Renal cortical epithelial cell (primary cell): Measurements from ENCODE around the gene POP7. TPM values are rescaled to one million over a fixed set of nuclear protein-coding genes. Genes with fewer than 3 reads are reported as not detected.
"Not testable (repeated sequence)": the region's sequence is repeated elsewhere in the genome, so short reads cannot be mapped to it uniquely, and the experiment has no call there.

Experiments used
- DNase-seq: peaks from one replicate; pipeline ENCODE4 v3.0.0-alpha.2; 2011; ENCODE audit warnings: low read depth
- total RNA-seq: library from RNA; depleted of rRNA; stranded (reverse); fragments of >200 nt; gene quantifications from 2 replicates; pipeline ENCODE4 v1.2.3, GENCODE V29; 2014

POP7 gene
- total RNA-seq, 1 donor from 2014 or later, result 21.1 TPM

DNA sequence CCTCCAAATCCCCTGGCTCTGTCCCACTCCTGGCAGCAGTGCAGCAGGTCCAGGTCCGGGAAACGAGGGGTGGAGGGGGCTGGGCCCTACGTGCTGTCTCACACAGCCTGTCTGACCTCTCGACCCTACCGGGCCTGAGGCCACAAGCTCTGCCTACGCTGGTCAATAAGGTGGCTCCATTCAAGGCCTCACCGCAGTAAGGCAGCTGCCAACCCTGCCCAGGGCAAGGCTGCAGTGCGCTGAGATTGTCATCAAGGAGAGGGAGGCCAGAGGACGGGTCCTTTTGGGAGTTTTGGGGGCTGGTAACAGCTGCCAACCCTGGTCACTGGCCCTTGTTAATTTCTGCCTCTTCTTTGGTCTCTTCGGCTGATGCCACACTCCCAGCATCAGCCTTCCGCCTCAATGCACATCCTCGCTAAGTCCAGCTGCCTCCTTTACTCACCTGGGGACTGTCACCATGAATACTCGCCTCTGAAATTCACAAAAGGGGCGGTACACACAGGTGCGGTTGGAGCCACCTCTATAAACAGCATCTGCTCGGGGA, 17.9 kb downstream of the POP7 start:
- DNase-seq, result no peak

GRCh38 chr7:100724364-100724763, 18.4 kb downstream of the POP7 start:
- DNase-seq, result not testable (repeated sequence)

DNA sequence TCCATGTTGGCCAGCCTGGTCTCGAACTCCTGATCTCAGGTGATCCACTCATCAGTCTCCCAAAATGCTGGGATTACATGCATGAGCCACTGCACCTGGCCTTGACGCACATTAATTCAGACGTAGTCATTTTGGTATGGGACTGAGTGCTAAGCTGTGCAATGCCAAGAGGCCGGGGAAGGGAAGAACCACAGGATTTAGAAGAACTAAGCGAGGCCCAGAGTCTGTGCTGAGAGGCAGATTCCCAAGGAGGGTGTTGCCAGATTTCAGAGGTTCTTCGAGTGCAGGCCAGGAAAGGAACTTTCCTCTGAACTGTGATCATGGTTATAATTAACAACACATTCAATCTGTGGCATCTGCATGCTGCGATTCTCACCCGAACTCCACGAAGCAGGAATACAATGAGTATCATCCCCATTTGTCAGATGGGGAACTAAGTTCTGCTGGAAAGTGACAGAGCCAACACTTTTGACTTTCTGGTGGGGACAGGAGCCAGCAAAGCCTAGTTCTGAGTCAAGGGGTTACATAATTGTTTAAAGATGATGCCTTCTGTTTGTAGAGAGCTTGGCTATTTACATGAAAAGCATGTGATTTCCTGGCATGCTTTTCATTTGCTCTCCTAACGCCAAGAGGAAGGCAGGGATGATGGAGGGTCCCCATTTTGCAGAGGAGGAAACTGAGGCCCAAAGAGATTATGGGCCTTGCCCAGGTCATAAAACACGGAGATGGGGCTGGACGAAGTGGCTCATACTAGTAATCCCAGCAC, 21.3 kb downstream of the POP7 start:
- DNase-seq, result no peak

GRCh38 chr7:100728196-100728595, 22.3 kb downstream of the POP7 start:
- no peak for DNase-seq

GRCh38 chr7:100730136-100730800, 24.3 kb downstream of the POP7 start:
- no peak for DNase-seq

DNA sequence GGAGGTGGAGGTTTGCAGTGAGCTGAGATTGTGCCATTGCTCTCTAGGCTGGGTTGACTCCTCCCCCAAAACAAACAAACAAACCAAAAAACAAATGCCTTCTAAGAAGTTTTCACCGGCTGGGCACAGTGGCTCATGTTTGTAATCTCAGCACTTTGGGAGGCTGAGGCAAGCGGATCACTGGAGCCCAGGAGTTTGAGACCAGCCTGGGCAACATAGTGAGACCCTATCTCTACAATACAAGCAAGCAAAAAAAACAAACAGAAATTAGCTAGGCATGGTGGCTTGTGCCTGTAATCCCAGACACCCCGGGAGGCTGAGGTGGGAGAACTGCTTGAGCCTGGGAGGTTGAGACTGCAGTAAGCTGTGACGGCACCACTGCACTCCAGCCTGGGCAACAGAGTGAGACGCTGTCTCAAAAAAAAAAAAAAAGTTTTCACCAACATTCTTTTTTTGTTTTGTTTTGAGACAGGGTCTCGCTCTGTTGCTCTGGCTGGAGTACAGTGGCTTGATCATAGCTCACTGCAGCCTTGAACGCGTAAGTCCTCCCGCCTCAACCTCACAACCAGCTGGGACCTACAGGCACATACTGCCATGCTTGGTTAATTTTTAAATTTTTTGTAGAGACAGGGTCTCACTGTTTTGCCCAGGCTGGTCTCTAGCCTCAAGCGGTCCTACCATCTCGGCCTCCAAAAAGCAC, 26.2 kb downstream of the POP7 start:
- DNase-seq, result no peak

- DNase-seq, result no peak
These were observed 29.8 kb downstream of the POP7 start for GRCh38 chr7:100735730-100736129.

DNA sequence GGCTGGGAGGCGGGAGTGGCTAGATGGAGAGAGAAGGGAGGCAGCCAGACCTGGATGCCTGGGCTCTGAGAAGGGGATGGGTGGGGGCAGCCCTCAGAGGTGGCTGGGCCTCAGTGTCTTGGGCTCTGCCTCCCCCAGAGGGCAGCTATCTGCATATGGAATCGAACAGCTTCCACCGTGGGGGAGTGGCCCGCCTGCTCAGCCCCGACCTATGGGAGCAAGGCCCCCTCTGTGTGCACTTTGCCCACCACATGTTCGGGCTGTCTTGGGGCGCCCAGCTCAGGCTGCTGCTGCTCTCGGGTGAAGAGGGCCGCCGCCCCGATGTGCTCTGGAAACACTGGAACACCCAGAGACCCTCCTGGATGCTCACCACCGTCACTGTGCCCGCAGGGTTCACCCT, 30.8 kb downstream of the POP7 start:
- no peak for DNase-seq

GRCh38 chr7:100739934-100740333, 34.0 kb downstream of the POP7 start:
- no peak for DNase-seq

DNA sequence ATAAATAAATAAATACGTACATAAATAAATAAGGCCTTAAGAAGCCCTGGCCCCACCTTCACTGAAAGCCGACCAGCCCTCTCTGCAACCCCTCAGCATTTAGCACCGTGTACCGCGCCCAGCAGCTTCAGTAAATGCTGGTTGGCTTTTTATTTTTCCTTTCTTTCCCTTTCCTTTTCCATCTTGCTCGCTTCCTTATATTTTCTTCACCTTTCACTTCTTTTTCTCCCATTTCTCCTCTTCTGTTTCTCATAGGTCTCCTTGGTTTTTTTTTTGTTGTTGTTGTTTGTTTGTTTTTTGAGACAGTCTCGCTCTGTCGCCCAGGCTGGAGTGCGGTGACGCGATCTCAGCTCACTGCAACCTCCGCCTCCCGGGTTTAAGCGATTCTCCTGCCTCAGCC, 38.7 kb downstream of the POP7 start:
- DNase-seq, result no peak

- peak; percentile 15 for DNase-seq
These were observed 39.3 kb downstream of the POP7 start for GRCh38 chr7:100745184-100745583.

DNA sequence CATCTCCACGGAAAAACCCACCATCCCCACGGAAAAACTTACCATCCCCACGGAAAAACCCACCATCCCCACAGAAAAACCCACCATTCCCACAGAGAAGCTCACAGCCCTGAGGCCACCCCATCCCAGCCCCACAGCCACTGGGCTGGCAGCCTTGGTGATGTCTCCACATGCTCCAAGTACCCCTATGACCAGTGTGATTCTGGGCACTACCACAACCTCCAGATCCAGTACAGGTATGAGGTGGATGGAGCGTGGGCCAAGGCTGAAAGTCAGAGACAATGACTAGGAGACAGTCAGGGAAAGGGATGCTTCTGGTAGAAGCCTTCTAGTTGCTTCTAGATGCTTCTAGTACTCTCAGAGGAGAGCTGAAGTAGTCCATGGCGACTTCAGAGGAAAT, 47.1 kb downstream of the POP7 start:
- no peak for DNase-seq

DNA sequence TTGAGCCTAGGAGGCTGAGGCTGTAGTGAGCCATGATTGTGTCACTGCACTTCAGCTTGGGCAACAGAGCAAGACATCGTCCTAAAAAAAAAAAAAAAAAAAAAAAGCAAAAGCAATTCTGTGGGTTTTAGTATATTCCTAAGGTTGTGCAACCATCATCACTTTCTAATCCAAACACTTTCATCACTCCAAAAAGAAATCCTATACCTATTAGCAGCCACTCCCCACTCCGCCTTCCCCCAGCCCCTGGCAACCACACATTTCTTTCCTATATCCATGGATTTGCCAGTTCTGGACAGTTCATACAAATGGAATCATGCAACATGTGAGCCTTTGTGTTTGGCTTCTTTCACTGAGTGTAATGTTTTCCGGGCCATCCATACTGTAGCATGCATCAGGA, 47.8 kb downstream of the POP7 start:
- no peak for DNase-seq

Other genes with a start within 250 kb of the POP7 start
- not detected in 2 replicates for gene SPACDR, start 241.9 kb upstream of the POP7 start, total RNA-seq
- 14.6 and 25.2 TPM in 2 replicates for gene TSC22D4, start 226.9 kb upstream of the POP7 start, total RNA-seq
- 0.20 TPM in 1 of 2 replicates, not detected in the other for gene NYAP1, start 222.2 kb upstream of the POP7 start, total RNA-seq
- 4.2 and 8.2 TPM in 2 replicates for gene AGFG2, start 166.9 kb upstream of the POP7 start, total RNA-seq
- gene SAP25, start 132.2 kb upstream of the POP7 start, total RNA-seq, result not detected in 2 replicates
- gene LRCH4, start 120.0 kb upstream of the POP7 start, total RNA-seq, result 5.0 and 10.6 TPM in 2 replicates
- gene FBXO24, start 119.8 kb upstream of the POP7 start, total RNA-seq, result 0.35 TPM in 1 of 2 replicates, not detected in the other
- gene PCOLCE, start 103.8 kb upstream of the POP7 start, total RNA-seq, result 1.9 and 2.3 TPM in 2 replicates
- gene MOSPD3, start 93.6 kb upstream of the POP7 start, total RNA-seq, result 10.2 and 12.9 TPM in 2 replicates
- gene TFR2, start 64.6 kb upstream of the POP7 start, total RNA-seq, result 0.35 and 1.0 TPM in 2 replicates
- not detected in 2 replicates for gene ACTL6B, start 49.7 kb upstream of the POP7 start, total RNA-seq
- gene GNB2, start 32.4 kb upstream of the POP7 start, total RNA-seq, result 120 and 162 TPM in 2 replicates
- gene GIGYF1, start 11.9 kb upstream of the POP7 start, total RNA-seq, result 7.3 and 26.1 TPM in 2 replicates
- not detected in 2 replicates for gene EPO, start 14.3 kb downstream of the POP7 start, total RNA-seq
- not detected in 2 replicates for gene ZAN, start 27.5 kb downstream of the POP7 start, total RNA-seq
- 80.9 and 141 TPM in 2 replicates for gene EPHB4, start 121.4 kb downstream of the POP7 start, total RNA-seq
- gene SLC12A9, start 146.6 kb downstream of the POP7 start, total RNA-seq, result 13.8 and 25.5 TPM in 2 replicates
- gene TRIP6, start 161.3 kb downstream of the POP7 start, total RNA-seq, result 87.9 and 95.2 TPM in 2 replicates
- gene SRRT, start 169.0 kb downstream of the POP7 start, total RNA-seq, result 32.8 and 51.7 TPM in 2 replicates
- gene UFSP1, start 183.6 kb downstream of the POP7 start, total RNA-seq, result 2.1 and 5.2 TPM in 2 replicates
- gene ACHE, start 189.8 kb downstream of the POP7 start, total RNA-seq, result 0.94 and 1.2 TPM in 2 replicates
- 0.75 TPM in 1 of 2 replicates, not detected in the other for gene MUC3A, start 243.4 kb downstream of the POP7 start, total RNA-seq